OCI-LY1 (cell line): Measurements from ENCODE around the gene MPZL3.

Source experiments
- H2AFZ ChIP-seq: fragments of 200-600 bp; sonication (generic), shearing (Covaris generic); 2 replicates; pipeline ENCODE4 v1.6.0; 2014; ENCODE audit warnings: antibody characterized with exemption, mild to moderate bottlenecking, low read length
- H3F3A ChIP-seq: fragments of 200-600 bp; sonication (generic), shearing (Covaris generic); 2 replicates; pipeline ENCODE4 v1.6.0; 2014; ENCODE audit warnings: mild to moderate bottlenecking, antibody characterized with exemption, low read length, moderate library complexity; ENCODE audit not compliant: insufficient read depth
- H3K27ac ChIP-seq: fragments of 200-600 bp; sonication (generic); 2 replicates; pipeline ENCODE4 v1.5.1; 2014; ENCODE audit warnings: low read length, mixed run types, mild to moderate bottlenecking, low read depth; ENCODE audit not compliant: poor library complexity, severe bottlenecking
- H3K27me3 ChIP-seq: fragments of 200-600 bp; sonication (generic); 2 replicates; pipeline ENCODE4 v1.6.0; 2014; ENCODE audit warnings: antibody characterized with exemption, mild to moderate bottlenecking, low read length, moderate library complexity; ENCODE audit not compliant: insufficient read depth
- H3K36me3 ChIP-seq: fragments of 200-600 bp; sonication (generic); 2 replicates; pipeline ENCODE4 v1.6.1; 2014; ENCODE audit warnings: mild to moderate bottlenecking, antibody characterized with exemption, low read length, moderate library complexity, mixed read lengths; ENCODE audit not compliant: insufficient read depth
- H3K4me1 ChIP-seq: fragments of 200-600 bp; sonication (generic); 2 replicates; pipeline ENCODE4 v1.5.1; 2014; ENCODE audit warnings: mild to moderate bottlenecking, low read length, moderate library complexity; ENCODE audit not compliant: insufficient read depth, severe bottlenecking
- H3K4me2 ChIP-seq: fragments of 200-600 bp; sonication (generic), shearing (Covaris generic); 2 replicates; pipeline ENCODE4 v1.6.1; 2014; ENCODE audit warnings: low read length
- H3K4me3 ChIP-seq: fragments of 200-600 bp; sonication (generic); 2 replicates; pipeline ENCODE4 v1.5.1; 2014; ENCODE audit warnings: low read length, low read depth, mild to moderate bottlenecking, mixed read lengths; ENCODE audit not compliant: poor library complexity, severe bottlenecking
- H3K79me2 ChIP-seq: fragments of 200-600 bp; shearing (Covaris generic); 2 replicates; pipeline ENCODE4 v1.6.1; 2016; ENCODE audit warnings: mixed run types, low read length, mixed read lengths; ENCODE audit not compliant: insufficient read depth
- H3K9ac ChIP-seq: fragments of 200-600 bp; sonication (generic), shearing (Covaris generic); 2 replicates; pipeline ENCODE4 v1.6.1; 2014; ENCODE audit warnings: mild to moderate bottlenecking, low read length, mixed read lengths
- H3K9me2 ChIP-seq: fragments of 200-600 bp; sonication (generic), shearing (Covaris generic); 2 replicates; pipeline ENCODE4 v1.6.1; 2014; ENCODE audit warnings: low read depth, mild to moderate bottlenecking, low read length, mixed read lengths
- H3K9me3 ChIP-seq: fragments of 200-600 bp; shearing (Covaris generic); 2 replicates; pipeline ENCODE4 v1.6.1; 2014; ENCODE audit warnings: low read length, mixed read lengths
- H4K20me1 ChIP-seq: fragments of 200-600 bp; sonication (generic), shearing (Covaris generic); 2 replicates; pipeline ENCODE4 v1.6.0; 2016; ENCODE audit warnings: mild to moderate bottlenecking, low read length; ENCODE audit not compliant: insufficient read depth
- CTCF ChIP-seq: fragments of 200-600 bp; sonication (generic), shearing (Covaris generic); IDR thresholded peaks from 2 replicates; pipeline ENCODE4 v1.5.1; 2017; ENCODE audit warnings: mild to moderate bottlenecking, antibody characterized with exemption, low read length, moderate library complexity, mixed read lengths
- EZH2 ChIP-seq: fragments of 200-600 bp; sonication (generic), shearing (Covaris generic); IDR thresholded peaks from 2 replicates; pipeline ENCODE4 v1.8.0; 2017; ENCODE audit warnings: borderline replicate concordance, mixed run types, mild to moderate bottlenecking, antibody characterized with exemption, low read length, moderate library complexity, mixed read lengths

The MPZL3 gene

GRCh38 chr11:118221419-118221818 lies 30.7 kb downstream of the MPZL3 start:
- Histone ChIP-seq H2AFZ (no peak overlapping the region), H3K9ac (no peak overlapping the region), H3K79me2 (no peaks in the 10 kb centered on the region), H3K4me2 (no peak overlapping the region), H3K27ac (no peak overlapping the region), H3K27me3 (no peaks in the 10 kb centered on the region), H3K4me3 (no peak overlapping the region), H3F3A (0 out of 2 replicates have a peak, but pooled peaks cover 5% of the 10 kb centered on the region), H3K9me3 (no peaks in the 10 kb centered on the region), H3K4me1 (peaks cover 53% of the 10 kb centered on the region), H3K36me3 (no peaks in the 10 kb centered on the region), H3K9me2 (no peaks in the 10 kb centered on the region), H4K20me1 (no peaks in the 10 kb centered on the region)
- TF ChIP-seq EZH2 (no peak), CTCF (no peak)

GRCh38 chr11:118219732-118220131 lies 32.4 kb downstream of the MPZL3 start:
- H3K9me3 ChIP-seq, result no peaks in the 10 kb centered on the region
- no peak overlapping the region for H3K9ac ChIP-seq

GRCh38 chr11:118219244-118219643 lies 32.9 kb downstream of the MPZL3 start:
- Histone ChIP-seq H3K4me3 (no peak overlapping the region), H4K20me1 (no peaks in the 10 kb centered on the region), H3K27me3 (no peaks in the 10 kb centered on the region), H3F3A (0 out of 2 replicates have a peak, but pooled peaks cover 1% of the 10 kb centered on the region), H2AFZ (no peak overlapping the region), H3K27ac (no peak overlapping the region), H3K9me3 (no peaks in the 10 kb centered on the region), H3K4me2 (no peak overlapping the region), H3K4me1 (peaks cover 63% of the 10 kb centered on the region), H3K79me2 (no peaks in the 10 kb centered on the region), H3K36me3 (no peaks in the 10 kb centered on the region), H3K9ac (no peak overlapping the region), H3K9me2 (no peaks in the 10 kb centered on the region)
- TF ChIP-seq EZH2 (no peak), CTCF (no peak)

More at GRCh38 chr11:118219732-118220131, 32.4 kb downstream of the MPZL3 start:
- H3K4me2 ChIP-seq, result no peak overlapping the region; the same call in 1 of the 2 replicates
- no peak overlapping the region for H3K4me3 ChIP-seq
- H3K79me2 ChIP-seq, result no peaks in the 10 kb centered on the region
- H3K9me2 ChIP-seq, result no peaks in the 10 kb centered on the region
- H3K4me1 ChIP-seq, result peaks cover 63% of the 10 kb centered on the region
- no peaks in the 10 kb centered on the region for H3K27me3 ChIP-seq
- H2AFZ ChIP-seq, result no peak overlapping the region
- H3F3A ChIP-seq, result 0 out of 2 replicates have a peak, but pooled peaks cover 5% of the 10 kb centered on the region
- no peak for TF ChIP-seq EZH2
- TF ChIP-seq CTCF, result no peak
- H3K36me3 ChIP-seq, result no peaks in the 10 kb centered on the region
- H4K20me1 ChIP-seq, result no peaks in the 10 kb centered on the region
- H3K27ac ChIP-seq, result no peak overlapping the region
